Activated naive CD4-positive, alpha-beta T cell treated with anti-CD3 and anti-CD28 coated beads, Interleukin-2, amount 10 ng/mL, durations not matched to agents 7 days and 5 days (primary cell): ENCODE measurements around the gene SPEM3.
"Not testable (repeated sequence)": the region's sequence is repeated elsewhere in the genome, so short reads cannot be mapped to it uniquely, and the experiment has no call there.

ENCODE experiments used
- CTCF ChIA-PET: fragments of 350-600 bp; sonication (Branson Sonifier 250); formaldehyde crosslinking; loops from one replicate; lab custom pipeline; 2021; ENCODE audit warnings: antibody characterized with exemption; lab: Charles Lee
- DNase-seq: peaks from one replicate; pipeline ENCODE4 v3.0.0-alpha.2; 2020
- H3K27ac Mint-ChIP-seq: one replicate; pipeline ENCODE4 v1.8.0; 2021; ENCODE audit warnings: mild to moderate bottlenecking, moderate library complexity, mixed read lengths
- H3K27me3 Mint-ChIP-seq: one replicate; pipeline ENCODE4 v1.8.0; 2021; ENCODE audit warnings: mild to moderate bottlenecking, mixed read lengths
- H3K36me3 Mint-ChIP-seq: one replicate; pipeline ENCODE4 v1.8.0; 2021; ENCODE audit warnings: mixed read lengths
- H3K4me1 Mint-ChIP-seq: one replicate; pipeline ENCODE4 v1.8.0; 2021; ENCODE audit warnings: mixed read lengths
- H3K4me3 Mint-ChIP-seq: one replicate; pipeline ENCODE4 v1.8.0; 2021; ENCODE audit warnings: mild to moderate bottlenecking, moderate library complexity, mixed read lengths
- H3K9me3 Mint-ChIP-seq: one replicate; pipeline ENCODE4 v1.8.0; 2021; ENCODE audit warnings: mixed read lengths

The SPEM3 gene

DNA sequence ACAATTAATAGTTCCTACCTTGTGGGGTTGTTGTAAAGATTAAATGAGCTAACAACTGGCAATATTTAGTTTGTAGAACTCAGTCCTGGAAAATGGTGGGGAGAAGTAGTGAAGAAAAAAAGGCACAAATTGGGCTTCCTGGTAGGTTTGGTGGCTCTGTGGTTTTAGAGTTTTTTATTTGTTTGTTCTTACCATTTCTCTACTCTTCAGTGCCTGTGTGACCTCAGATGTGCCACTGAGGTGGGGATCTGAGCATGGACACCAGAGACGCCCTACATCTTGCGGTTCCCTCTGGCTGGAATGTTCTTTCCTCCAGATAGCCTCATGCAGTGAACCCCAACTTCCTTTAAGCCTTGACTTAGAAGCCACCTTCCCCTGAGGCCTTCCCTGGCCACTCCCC lies 43.1 kb downstream of the SPEM3 start:
- Mint-ChIP-seq H3K4me3 (no peak overlapping the region), H3K4me1 (peaks cover 32% of the 10 kb centered on the region), H3K27me3 (no peaks in the 10 kb centered on the region), H3K9me3 (no peaks in the 10 kb centered on the region), H3K27ac (peak overlapping the region; percentile 59), H3K36me3 (peaks cover 14% of the 10 kb centered on the region)
- DNase-seq: no peak
- CTCF ChIA-PET: interaction anchor here (1.0 kb wide), 1 partner anchor 89 kb away, joined by 4 read pairs; no protein-coding TSS in a partner anchor

DNA sequence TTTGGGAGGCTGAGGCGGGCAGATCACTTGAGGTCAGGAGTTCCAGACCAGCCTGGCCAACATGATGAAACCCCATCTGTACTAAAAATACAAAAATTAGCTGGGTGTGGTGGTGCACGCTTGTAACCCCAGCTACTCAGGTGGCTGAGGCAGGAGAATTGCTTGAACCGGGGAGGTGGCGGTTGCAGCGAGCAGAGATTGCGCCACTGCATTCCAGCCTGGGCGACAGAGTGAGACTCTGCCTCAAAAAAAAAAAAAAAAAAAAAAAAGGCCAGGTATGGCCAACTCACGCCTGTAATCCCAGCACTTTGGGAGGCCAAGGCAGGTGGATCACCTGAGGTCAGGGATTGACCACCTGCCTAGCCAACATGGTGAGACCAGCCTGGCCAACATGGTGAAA lies 46.1 kb downstream of the SPEM3 start:
- Mint-ChIP-seq H3K36me3 (peaks cover 14% of the 10 kb centered on the region), H3K4me1 (peaks cover 48% of the 10 kb centered on the region)
- CTCF ChIA-PET, H3K27me3 Mint-ChIP-seq, H3K27ac Mint-ChIP-seq, DNase-seq, H3K4me3 Mint-ChIP-seq, H3K9me3 Mint-ChIP-seq: not testable (repeated sequence)

DNA sequence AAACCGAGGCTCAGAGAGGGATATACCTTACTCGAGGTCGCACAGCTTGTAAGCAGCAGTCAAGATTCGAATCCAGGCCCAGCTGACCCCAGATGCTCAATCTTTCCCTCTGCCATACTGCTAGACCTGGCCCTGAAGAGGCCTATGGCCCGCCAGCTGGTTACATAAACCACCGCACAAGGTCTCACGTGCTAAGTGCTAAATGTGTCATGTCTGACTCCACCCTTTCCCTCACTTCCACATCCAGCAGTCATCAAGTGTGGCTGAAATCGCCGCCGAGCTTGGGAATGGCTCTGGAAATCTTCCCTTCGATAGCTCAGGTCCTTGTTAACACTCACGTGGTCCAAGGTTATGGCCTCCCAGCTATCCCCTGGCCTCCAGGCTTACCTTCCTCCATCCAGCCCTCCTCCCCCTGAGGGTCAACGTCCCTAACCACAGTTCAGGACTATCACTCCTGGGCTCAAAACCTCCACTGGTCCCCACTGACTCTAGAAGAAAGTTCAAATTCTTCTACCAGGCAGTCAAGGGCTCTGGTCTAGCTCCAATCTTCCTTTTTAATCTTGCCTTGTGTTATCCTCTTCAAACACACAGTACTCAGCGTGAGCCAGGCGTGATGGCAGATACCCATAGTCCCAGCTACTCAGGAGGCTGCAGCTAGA lies 47.2 kb downstream of the SPEM3 start:
- CTCF ChIA-PET: interaction anchor here (0.9 to 2.8 kb wide), 4 partner anchors 40 to 618 kb away, joined by 3 to 10 read pairs (median 5); partner anchors contain the start of gene TMEM102
- H3K4me1 Mint-ChIP-seq: peaks cover 56% of the 10 kb centered on the region
- no peak for DNase-seq
- no peak overlapping the region for H3K27ac Mint-ChIP-seq
- H3K36me3 Mint-ChIP-seq: peaks cover 18% of the 10 kb centered on the region
- no peaks in the 10 kb centered on the region for H3K27me3 Mint-ChIP-seq
- no peaks in the 10 kb centered on the region for H3K9me3 Mint-ChIP-seq
- no peak overlapping the region for H3K4me3 Mint-ChIP-seq

DNA sequence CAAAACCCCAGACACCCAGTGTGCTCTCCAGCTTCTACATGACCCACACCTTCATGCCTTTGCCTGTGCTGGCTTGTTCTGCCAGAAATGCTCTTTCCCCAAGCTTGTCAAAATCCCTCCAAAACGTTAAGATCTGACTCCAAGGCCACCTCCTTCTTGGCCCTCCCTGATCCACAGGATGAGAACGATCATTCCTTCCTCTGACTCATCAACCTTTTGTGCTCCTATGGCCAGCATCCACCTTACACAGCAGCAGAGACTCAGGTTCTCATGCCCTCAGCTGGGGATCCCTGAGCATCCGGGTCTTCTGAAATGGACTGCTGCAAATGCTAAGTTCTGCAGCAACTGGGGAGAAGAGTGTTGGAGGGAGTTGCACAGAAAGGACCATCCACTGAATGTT lies 47.8 kb downstream of the SPEM3 start:
- peak overlapping the region; percentile 6 for H3K27ac Mint-ChIP-seq
- peaks cover 58% of the 10 kb centered on the region for H3K4me1 Mint-ChIP-seq
- H3K4me3 Mint-ChIP-seq: peak overlapping the region; percentile 1
- no peak for DNase-seq
- CTCF ChIA-PET: interaction anchor here (1.2 to 2.8 kb wide), 3 partner anchors 41 to 120 kb away, joined by 4 to 10 read pairs (median 6); partner anchors contain the start of gene TMEM102
- H3K27me3 Mint-ChIP-seq: no peaks in the 10 kb centered on the region
- H3K9me3 Mint-ChIP-seq: no peaks in the 10 kb centered on the region
- peaks cover 18% of the 10 kb centered on the region for H3K36me3 Mint-ChIP-seq

DNA sequence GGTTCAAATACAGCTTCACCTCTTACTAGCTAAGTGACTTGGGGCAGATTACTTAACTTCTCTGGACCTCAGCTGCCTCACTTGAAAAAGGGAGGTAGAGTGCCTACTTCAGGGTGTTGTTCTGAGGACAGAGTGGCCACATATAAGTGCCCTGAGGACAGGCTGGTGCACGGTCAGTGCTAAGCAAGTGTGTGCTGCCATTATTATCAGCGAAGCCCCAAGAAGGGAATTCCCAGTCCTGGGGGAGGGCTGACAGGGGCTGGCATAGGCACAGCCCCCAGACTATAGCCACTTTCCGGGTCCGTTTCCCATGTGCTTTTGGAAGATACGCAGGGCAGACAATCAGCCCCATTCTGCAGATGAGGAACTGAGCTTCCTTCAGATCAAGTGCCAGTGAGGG lies 48.3 kb downstream of the SPEM3 start:
- H3K4me3 Mint-ChIP-seq: peak overlapping the region; percentile 79
- H3K27ac Mint-ChIP-seq: peak overlapping the region; percentile 6
- H3K27me3 Mint-ChIP-seq: no peaks in the 10 kb centered on the region
- no peaks in the 10 kb centered on the region for H3K9me3 Mint-ChIP-seq
- H3K4me1 Mint-ChIP-seq: peaks cover 58% of the 10 kb centered on the region
- no peak for DNase-seq
- peaks cover 18% of the 10 kb centered on the region for H3K36me3 Mint-ChIP-seq
- CTCF ChIA-PET: interaction anchor here (1.4 to 2.8 kb wide), 2 partner anchors 39 to 84 kb away, joined by 3 to 10 read pairs; no protein-coding TSS in a partner anchor

DNA sequence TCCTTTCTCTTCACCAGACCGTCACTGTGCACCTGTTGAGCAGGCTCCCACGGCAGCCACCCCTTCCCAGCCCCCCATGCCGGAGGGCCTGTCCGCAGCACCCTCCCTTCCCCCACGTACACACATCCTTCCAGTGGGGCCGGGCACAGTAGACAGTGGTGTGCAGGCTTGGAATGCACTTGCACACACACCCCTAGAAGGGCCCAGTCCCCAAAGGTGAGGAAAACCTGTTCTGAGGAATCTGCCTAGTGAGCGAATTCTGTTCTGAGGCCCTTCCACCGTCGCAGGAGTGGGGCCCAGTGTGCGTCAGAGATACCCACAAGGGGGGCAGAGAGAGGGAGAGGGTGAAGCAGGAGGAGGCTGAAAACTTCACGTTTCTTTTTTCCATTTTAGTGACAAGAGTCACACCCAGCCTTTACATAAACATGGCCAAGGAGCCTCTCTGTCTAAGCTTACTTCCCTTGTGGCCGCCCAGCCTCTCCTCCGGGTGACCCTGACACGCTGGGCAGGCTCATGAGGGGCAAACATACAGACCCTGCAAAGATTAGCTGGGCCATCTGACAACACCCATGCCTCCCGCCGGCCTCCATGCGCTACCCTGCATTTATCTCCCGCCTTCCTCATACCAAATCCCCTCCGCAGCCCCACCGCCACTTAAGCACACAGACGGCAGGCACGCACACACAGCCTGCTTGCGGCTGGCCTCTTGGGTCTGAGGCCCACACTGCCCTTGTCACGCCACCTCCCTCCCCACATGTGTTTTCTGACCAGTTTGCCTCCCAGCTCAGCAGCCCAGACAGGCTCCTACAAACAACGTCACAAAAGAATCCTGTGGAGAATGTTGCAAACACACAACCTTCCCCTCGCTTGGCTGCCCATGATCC lies 49.0 kb downstream of the SPEM3 start:
- peak overlapping the region; percentile 79 for H3K4me3 Mint-ChIP-seq
- H3K27ac Mint-ChIP-seq: peak overlapping the region; percentile 78
- H3K36me3 Mint-ChIP-seq: peaks cover 18% of the 10 kb centered on the region
- CTCF ChIA-PET: interaction anchor here (1.4 to 2.8 kb wide), 2 partner anchors 40 to 83 kb away, joined by 3 to 10 read pairs; no protein-coding TSS in a partner anchor
- no peaks in the 10 kb centered on the region for H3K27me3 Mint-ChIP-seq
- H3K9me3 Mint-ChIP-seq: no peaks in the 10 kb centered on the region
- no peak for DNase-seq
- H3K4me1 Mint-ChIP-seq: peaks cover 61% of the 10 kb centered on the region

DNA sequence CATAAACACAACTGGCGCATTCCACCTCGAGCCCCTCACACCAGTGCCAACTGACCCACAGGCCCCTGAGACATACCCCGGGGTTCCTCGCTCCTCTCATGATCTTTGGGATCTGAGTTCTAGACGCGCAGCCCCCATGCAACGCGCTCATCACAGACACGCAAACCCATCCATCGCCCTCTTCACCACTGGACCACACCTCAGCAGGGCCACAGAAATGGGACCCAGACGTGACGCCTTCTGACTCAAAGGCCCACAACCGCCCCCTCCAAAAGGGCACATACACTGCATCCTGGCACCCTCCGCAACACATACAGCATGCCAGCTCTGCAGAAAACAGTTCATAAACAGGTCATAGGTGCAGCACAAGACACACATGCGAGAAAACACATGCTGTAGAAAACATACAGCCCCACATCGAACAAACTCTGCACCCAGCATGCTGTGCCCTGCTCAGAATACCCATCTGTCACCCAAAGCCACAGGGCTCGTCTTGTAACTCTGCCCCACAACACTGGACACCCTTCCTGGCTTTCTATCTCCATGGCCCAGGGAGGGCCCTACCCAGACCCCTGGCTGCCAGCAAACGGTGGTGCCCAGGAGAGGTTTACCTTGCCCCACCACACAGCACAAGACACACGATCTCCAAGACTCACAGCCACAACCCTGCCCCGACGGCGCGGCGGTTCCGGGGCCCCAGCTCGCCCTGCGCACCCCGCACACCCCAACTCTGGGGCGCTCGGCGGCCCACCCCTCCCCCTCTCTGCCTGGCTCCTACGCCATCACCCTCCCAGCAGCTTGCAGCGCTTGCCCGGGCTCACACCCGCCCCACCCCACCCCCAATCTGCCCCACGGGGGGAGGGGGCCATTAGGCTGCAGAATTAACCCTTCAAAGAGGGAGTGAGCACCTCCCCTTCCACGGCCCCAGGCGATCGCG lies 49.9 kb downstream of the SPEM3 start:
- Mint-ChIP-seq H3K27me3 (no peaks in the 10 kb centered on the region), H3K4me1 (peaks cover 67% of the 10 kb centered on the region), H3K4me3 (peak overlapping the region; percentile 79), H3K9me3 (no peaks in the 10 kb centered on the region), H3K27ac (peak overlapping the region; percentile 78), H3K36me3 (peaks cover 18% of the 10 kb centered on the region)
- peak; percentile 81 for DNase-seq
- CTCF ChIA-PET: interaction anchor here (1.4 kb wide), 1 partner anchor 40 kb away, joined by 3 read pairs; no protein-coding TSS in a partner anchor

DNA sequence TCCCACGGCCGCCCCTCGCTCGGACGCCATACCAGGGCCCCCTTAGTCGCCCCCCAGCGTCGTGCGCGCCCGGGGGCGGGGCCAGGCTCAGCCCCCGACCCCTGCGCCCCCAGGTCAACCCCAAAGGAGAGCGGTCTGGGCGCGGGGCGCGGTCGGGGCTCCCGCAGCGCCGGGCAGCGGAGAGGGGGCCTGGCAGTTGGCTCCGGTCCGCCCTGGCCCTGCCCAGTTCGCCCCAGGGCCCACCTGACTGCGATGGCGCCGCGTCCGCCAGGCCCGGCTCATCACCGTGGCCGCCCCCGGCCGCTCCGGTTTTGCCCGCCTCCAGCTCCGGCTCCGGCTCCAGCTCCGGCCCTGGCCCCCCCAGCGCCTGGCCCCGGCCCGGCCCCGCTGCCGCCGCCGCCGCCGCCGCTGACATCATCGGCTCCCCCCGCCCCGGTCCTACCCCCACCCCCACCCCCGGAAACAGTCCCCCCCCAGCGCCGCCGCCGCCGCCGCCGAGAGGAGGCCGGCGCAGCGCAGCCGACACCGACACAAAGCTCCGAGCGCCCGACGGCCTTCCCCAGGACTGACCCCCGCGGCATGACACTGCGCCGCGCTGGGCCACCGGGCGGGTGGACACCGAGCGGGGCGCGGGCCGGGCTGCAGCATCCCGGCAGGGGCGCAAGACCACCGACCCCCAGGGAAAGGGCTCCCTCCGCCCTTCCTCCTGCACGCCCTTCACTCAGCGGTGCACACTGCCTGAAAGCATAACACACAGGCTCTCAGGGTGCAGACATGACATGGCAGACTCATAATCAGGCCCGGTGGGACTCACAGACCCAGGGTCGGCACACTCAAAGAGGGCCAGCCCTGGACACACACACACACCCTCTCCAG lies 50.8 kb downstream of the SPEM3 start, which contains the start of gene ZBTB4:
Gene ZBTB4 (minus strand): TSS at position 419 of the 876 bp plus-strand sequence. CDS start 12,830 bp downstream, outside the sequence.
- H3K9me3 Mint-ChIP-seq: no peaks in the 10 kb centered on the region
- CTCF ChIA-PET: interaction anchor here (0.8 to 3.9 kb wide), 3 partner anchors 43 to 124 kb away, joined by 3 to 19 read pairs (median 3); partner anchors contain the start of gene TMEM102
- peak; percentile 72 for DNase-seq
- no peaks in the 10 kb centered on the region for H3K27me3 Mint-ChIP-seq
- H3K4me1 Mint-ChIP-seq: peaks cover 67% of the 10 kb centered on the region
- H3K27ac Mint-ChIP-seq: peak within 1 kb of the TSS; percentile 95
- peak within 1 kb of the TSS; percentile 90 for H3K4me3 Mint-ChIP-seq
- H3K36me3 Mint-ChIP-seq: peaks cover 18% of the 10 kb centered on the region

DNA sequence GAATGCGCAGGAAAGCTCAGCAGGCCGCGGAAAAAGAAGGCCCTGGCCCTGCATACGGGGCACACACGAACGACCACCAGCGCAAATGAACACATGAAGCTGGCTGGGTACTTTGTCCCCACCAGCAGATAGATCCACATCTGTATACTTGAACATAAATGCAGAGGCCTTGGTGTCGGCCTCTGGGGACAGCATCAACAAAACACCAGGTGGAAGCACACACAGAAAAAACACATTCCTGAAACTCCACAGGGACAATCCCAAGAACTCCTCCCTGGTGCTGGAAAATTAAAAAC lies 51.4 kb downstream of the SPEM3 start:
- Mint-ChIP-seq H3K27me3 (no peaks in the 10 kb centered on the region), H3K27ac (peak overlapping the region; percentile 95), H3K4me3 (peak overlapping the region; percentile 90), H3K4me1 (peaks cover 72% of the 10 kb centered on the region), H3K36me3 (peaks cover 21% of the 10 kb centered on the region), H3K9me3 (no peaks in the 10 kb centered on the region)
- no peak for DNase-seq
- CTCF ChIA-PET: interaction anchor here (0.8 to 3.9 kb wide), 3 partner anchors 44 to 124 kb away, joined by 3 to 19 read pairs (median 3); partner anchors contain the start of gene TMEM102

DNA sequence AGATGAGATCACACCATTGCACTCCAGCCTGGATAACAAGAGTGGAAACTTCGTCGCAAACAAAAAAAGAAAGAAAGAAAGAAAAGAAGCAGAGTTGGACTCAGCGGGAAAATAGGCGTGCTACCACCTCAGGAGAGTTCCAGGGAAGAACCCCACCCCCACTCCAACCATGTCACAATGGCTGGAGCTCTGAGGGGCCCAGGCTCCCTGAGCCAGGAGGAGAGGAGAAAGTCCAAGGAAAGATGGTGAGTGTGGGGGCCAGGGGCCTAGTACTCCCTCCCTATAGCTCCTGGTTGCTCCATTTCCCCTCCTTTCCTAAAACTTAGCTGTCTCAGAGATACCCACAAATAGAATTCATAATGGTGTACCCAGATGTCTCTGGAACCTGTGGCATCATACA lies 52.6 kb downstream of the SPEM3 start, which contains the start of gene SLC35G6:
Gene SLC35G6 (plus strand): TSS at position 172 of the 400 bp plus-strand sequence. CDS start 71 bp downstream, at position 243.
- CTCF ChIA-PET: interaction anchor here (3.9 kb wide), 1 partner anchor 45 kb away, joined by 19 read pairs; the partner anchor contains the start of gene TMEM102
- H3K36me3 Mint-ChIP-seq: peaks cover 24% of the 10 kb centered on the region

DNA sequence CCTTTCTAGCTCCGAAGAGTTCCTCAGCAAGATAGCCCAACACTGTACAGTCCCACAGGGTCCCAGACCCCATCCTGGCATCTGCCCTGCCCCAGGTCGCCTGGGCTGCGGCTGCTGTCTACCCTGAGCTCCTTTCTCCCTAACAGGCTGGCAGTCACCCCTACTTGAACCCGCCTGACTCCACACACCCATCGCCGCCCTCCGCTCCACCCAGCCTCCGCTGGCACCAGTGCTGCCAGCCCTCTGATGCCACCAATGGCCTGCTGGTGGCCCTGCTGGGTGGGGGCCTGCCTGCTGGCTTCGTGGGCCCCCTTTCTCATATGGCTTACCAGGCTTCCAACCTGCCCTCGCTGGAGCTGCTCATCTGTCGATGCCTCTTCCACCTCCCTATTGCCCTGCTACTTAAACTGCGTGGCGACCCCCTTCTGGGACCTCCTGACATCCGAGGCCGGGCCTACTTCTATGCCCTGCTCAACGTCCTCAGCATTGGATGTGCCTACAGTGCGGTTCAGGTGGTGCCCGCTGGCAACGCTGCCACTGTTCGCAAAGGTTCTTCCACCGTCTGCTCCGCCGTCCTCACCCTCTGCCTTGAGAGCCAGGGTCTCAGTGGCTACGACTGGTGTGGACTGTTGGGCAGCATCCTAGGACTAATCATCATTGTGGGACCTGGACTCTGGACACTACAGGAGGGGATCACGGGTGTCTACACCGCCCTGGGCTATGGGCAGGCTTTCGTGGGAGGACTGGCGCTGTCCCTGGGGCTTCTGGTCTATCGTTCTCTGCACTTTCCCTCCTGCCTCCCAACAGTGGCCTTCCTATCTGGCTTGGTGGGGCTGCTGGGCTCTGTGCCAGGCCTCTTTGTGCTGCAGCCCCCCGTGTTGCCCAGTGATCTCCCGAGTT lies 53.4 kb downstream of the SPEM3 start:
- not testable (repeated sequence) for H3K27me3 Mint-ChIP-seq, DNase-seq, H3K9me3 Mint-ChIP-seq
- H3K27ac Mint-ChIP-seq: peak overlapping the region; percentile 100
- CTCF ChIA-PET: interaction anchor here (3.9 kb wide), 1 partner anchor 46 kb away, joined by 19 read pairs; the partner anchor contains the start of gene TMEM102
- peaks cover 74% of the 10 kb centered on the region for H3K4me1 Mint-ChIP-seq
- peaks cover 22% of the 10 kb centered on the region for H3K36me3 Mint-ChIP-seq
- peak overlapping the region; percentile 99 for H3K4me3 Mint-ChIP-seq

More for the DNA sequence above, 52.6 kb downstream of the SPEM3 start, which contains the start of gene SLC35G6:
- H3K4me3 Mint-ChIP-seq: peak within 1 kb of the TSS; percentile 90
- not testable (repeated sequence) for H3K27me3 Mint-ChIP-seq, H3K9me3 Mint-ChIP-seq, DNase-seq
- H3K4me1 Mint-ChIP-seq: peaks cover 75% of the 10 kb centered on the region
- H3K27ac Mint-ChIP-seq: peak within 1 kb of the TSS; percentile 95
